ENCODE results near the gene ZFYVE21. TPM values are rescaled to one million over a fixed set of nuclear protein-coding genes. Genes with fewer than 3 reads are reported as not detected.

ZFYVE21 gene
- total RNA-seq, 1 experiment from 2014 or later = 59.7 TPM

GRCh38 chr14:103732868-103733620, 17.4 kb downstream of the ZFYVE21 start (continued):
- TF ChIP-seq ZNF317 (CRISPR knock-in tag; IDR thresholded peaks at IDR 0.05; ENCODE audit: borderline replicate concordance, low read depth) = no peak
- no peak for TF ChIP-seq ZSCAN18 (CRISPR knock-in tag; IDR thresholded peaks at IDR 0.05)

GRCh38 chr14:103733651-103734050, 18.0 kb downstream of the ZFYVE21 start:
- ChIA-PET POLR2A (no interaction called here), CTCF (interaction anchor here (1.1 to 1.2 kb wide), 2 partner anchors 18 to 167 kb away, joined by 3 read pairs; partner anchors contain the start of genes XRCC3 and ZFYVE21)
- ATAC-seq (no peak), DNase-seq (ENCODE audit: low spot score) (no peak)
- Mint-ChIP-seq H3K27ac (no peak overlapping the region), H3K4me1 (no peaks in the 10 kb centered on the region), H3K27me3 (ENCODE audit: low read depth) (no peaks in the 10 kb centered on the region), H3K9me3 (no peaks in the 10 kb centered on the region), H3K36me3 (peaks cover 20% of the 10 kb centered on the region), H3K4me3 (no peak overlapping the region)
- TF ChIP-seq NR2C2 (CRISPR knock-in tag; IDR thresholded peaks at IDR 0.05) (no peak), RORB (CRISPR knock-in tag; IDR thresholded peaks at IDR 0.05) (no peak), ZMAT4 (CRISPR knock-in tag; IDR thresholded peaks at IDR 0.05) (no peak), ZNF317 (CRISPR knock-in tag; IDR thresholded peaks at IDR 0.05; ENCODE audit: borderline replicate concordance, low read depth) (no peak), STAT6 (CRISPR knock-in tag; conservative IDR thresholded peaks at IDR 0.05; ENCODE audit: low read depth) (no peak), AR (CRISPR knock-in tag; IDR thresholded peaks at IDR 0.05) (no peak), GRHL2 (CRISPR knock-in tag; IDR thresholded peaks at IDR 0.05; ENCODE audit: insufficient replicate concordance, severe bottlenecking) (no peak), KAT7 (CRISPR knock-in tag; IDR thresholded peaks at IDR 0.05; ENCODE audit: borderline replicate concordance) (no peak), AFF4 (CRISPR knock-in tag; IDR thresholded peaks at IDR 0.05; ENCODE audit: borderline replicate concordance) (no peak), E2F4 (CRISPR knock-in tag; IDR thresholded peaks at IDR 0.05; ENCODE audit: borderline replicate concordance, low read depth) (no peak)
